Activated naive CD8-positive, alpha-beta T cell treated with anti-CD3 and anti-CD28 coated beads, Interleukin-2, amount 50 U/mL, for 24 hours (primary cell): ENCODE measurements around the gene AK9.
"Not testable (repeated sequence)": the region's sequence is repeated elsewhere in the genome, so short reads cannot be mapped to it uniquely, and the experiment has no call there.

Experiments
- ATAC-seq: fragments of 150-1000 bp; cut with Tn5 transposase; one replicate; pipeline ENCODE4 v1.10.0; 2021
- DNase-seq: peaks from one replicate; pipeline ENCODE4 v3.0.0; 2021
- H3K27ac Mint-ChIP-seq: one replicate; pipeline ENCODE4 v1.8.0; 2021; ENCODE audit warnings: mild to moderate bottlenecking, mixed read lengths
- H3K27me3 Mint-ChIP-seq: one replicate; pipeline ENCODE4 v1.8.0; 2021; ENCODE audit warnings: mixed read lengths
- H3K36me3 Mint-ChIP-seq: one replicate; pipeline ENCODE4 v1.8.0; 2021; ENCODE audit warnings: low read depth, mixed read lengths
- H3K4me1 Mint-ChIP-seq: one replicate; pipeline ENCODE4 v1.8.0; 2021; ENCODE audit warnings: mixed read lengths
- H3K4me3 Mint-ChIP-seq: one replicate; pipeline ENCODE4 v1.8.0; 2021; ENCODE audit warnings: mild to moderate bottlenecking, moderate library complexity, mixed read lengths
- H3K9me3 Mint-ChIP-seq: one replicate; pipeline ENCODE4 v1.8.0; 2021; ENCODE audit warnings: mixed read lengths

The AK9 gene

GRCh38 chr6:109523478-109523877 is 167.5 kb downstream of the AK9 start:
- Mint-ChIP-seq H3K4me3 (no peak overlapping the region), H3K27ac (no peak overlapping the region), H3K36me3 (peaks cover 6% of the 10 kb centered on the region), H3K4me1 (no peaks in the 10 kb centered on the region), H3K27me3 (no peaks in the 10 kb centered on the region), H3K9me3 (no peaks in the 10 kb centered on the region)
- DNase-seq (no peak), ATAC-seq (no peak)

- Mint-ChIP-seq H3K27ac (no peak overlapping the region), H3K36me3 (peaks cover 6% of the 10 kb centered on the region), H3K9me3 (no peaks in the 10 kb centered on the region), H3K4me3 (no peak overlapping the region), H3K4me1 (peaks cover 14% of the 10 kb centered on the region), H3K27me3 (no peaks in the 10 kb centered on the region)
- DNase-seq (no peak), ATAC-seq (no peak)
These were observed 169.9 kb downstream of the AK9 start for GRCh38 chr6:109521080-109521479.

GRCh38 chr6:109519647-109520046 is 171.4 kb downstream of the AK9 start:
- peaks cover 28% of the 10 kb centered on the region for H3K4me1 Mint-ChIP-seq
- not testable (repeated sequence) for H3K27me3 Mint-ChIP-seq, H3K27ac Mint-ChIP-seq, H3K4me3 Mint-ChIP-seq, H3K36me3 Mint-ChIP-seq, ATAC-seq, H3K9me3 Mint-ChIP-seq, DNase-seq

DNA sequence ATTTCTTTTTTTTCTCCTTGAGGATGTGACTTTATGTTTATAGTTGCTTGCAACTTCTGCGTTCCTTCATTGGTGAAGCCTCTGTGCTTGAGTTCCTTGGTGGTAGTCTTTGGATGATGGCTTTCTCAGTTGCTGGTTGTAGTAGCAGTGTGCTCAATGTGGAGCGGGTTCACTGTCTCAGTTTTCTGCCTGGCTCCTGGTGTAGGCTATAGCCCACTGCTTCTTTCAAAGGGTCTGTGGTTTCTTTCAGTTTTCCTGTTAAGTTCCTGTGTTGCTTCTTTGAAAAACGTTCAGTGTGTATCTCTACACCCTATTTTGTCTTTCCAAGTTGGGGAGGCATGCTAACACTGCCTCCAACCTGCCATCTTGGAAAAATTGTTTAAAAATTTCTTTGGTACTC is 174.1 kb downstream of the AK9 start:
- DNase-seq: no peak
- Mint-ChIP-seq H3K36me3 (peaks cover 2% of the 10 kb centered on the region), H3K27me3 (no peaks in the 10 kb centered on the region), H3K27ac (peak overlapping the region; percentile 36), H3K4me3 (peak overlapping the region; percentile 12), H3K9me3 (no peaks in the 10 kb centered on the region), H3K4me1 (peaks cover 32% of the 10 kb centered on the region)
- ATAC-seq: no peak

GRCh38 chr6:109515781-109516409 is 175.1 kb downstream of the AK9 start:
- Mint-ChIP-seq H3K27ac (peak overlapping the region; percentile 47), H3K4me1 (peaks cover 32% of the 10 kb centered on the region), H3K9me3 (no peaks in the 10 kb centered on the region), H3K27me3 (no peaks in the 10 kb centered on the region), H3K36me3 (peaks cover 2% of the 10 kb centered on the region), H3K4me3 (peak overlapping the region; percentile 13)
- ATAC-seq (peak; percentile 52), DNase-seq (no peak)

DNA sequence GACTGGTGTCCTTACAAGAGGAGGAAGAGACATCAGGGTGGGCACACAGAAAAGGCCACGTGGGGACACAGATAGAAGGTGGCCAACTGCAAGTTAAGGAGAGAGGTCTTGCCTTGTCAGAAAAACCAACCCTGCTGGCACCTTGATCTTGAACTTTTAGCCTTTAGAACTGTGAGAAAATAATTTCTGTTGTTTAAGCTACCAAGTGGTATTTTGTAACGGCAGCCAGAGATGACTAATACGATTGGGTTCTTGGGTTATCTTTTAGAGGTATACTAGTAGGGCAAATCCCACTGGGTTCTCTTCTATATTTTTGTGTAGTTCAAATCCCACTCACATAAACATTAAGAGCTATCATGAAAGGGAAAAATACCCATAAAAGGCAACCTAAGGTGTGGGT is 176.1 kb downstream of the AK9 start:
- no peak for ATAC-seq
- Mint-ChIP-seq H3K27me3 (no peaks in the 10 kb centered on the region), H3K4me3 (peak overlapping the region; percentile 13), H3K4me1 (peaks cover 32% of the 10 kb centered on the region), H3K36me3 (peaks cover 2% of the 10 kb centered on the region), H3K27ac (peak overlapping the region; percentile 47), H3K9me3 (no peaks in the 10 kb centered on the region)
- no peak for DNase-seq

GRCh38 chr6:109513571-109514071 is 177.4 kb downstream of the AK9 start:
- Mint-ChIP-seq H3K4me1 (peaks cover 32% of the 10 kb centered on the region), H3K4me3 (no peak overlapping the region), H3K36me3 (peaks cover 2% of the 10 kb centered on the region), H3K27ac (no peak overlapping the region), H3K27me3 (no peaks in the 10 kb centered on the region), H3K9me3 (no peaks in the 10 kb centered on the region)
- DNase-seq (no peak), ATAC-seq (no peak)

GRCh38 chr6:109512271-109512817 is 178.7 kb downstream of the AK9 start:
- Mint-ChIP-seq H3K27me3 (no peaks in the 10 kb centered on the region), H3K4me1 (peaks cover 31% of the 10 kb centered on the region), H3K27ac (no peak overlapping the region), H3K9me3 (no peaks in the 10 kb centered on the region), H3K36me3 (peaks cover 2% of the 10 kb centered on the region), H3K4me3 (no peak overlapping the region)
- DNase-seq (no peak), ATAC-seq (no peak)

- no peak overlapping the region for H3K4me3 Mint-ChIP-seq
- no peak overlapping the region for H3K27ac Mint-ChIP-seq
- ATAC-seq: no peak
- no peaks in the 10 kb centered on the region for H3K9me3 Mint-ChIP-seq
- peaks cover 2% of the 10 kb centered on the region for H3K36me3 Mint-ChIP-seq
- peaks cover 25% of the 10 kb centered on the region for H3K4me1 Mint-ChIP-seq
- DNase-seq: no peak
- H3K27me3 Mint-ChIP-seq: no peaks in the 10 kb centered on the region
These were observed 179.2 kb downstream of the AK9 start for GRCh38 chr6:109511832-109512231.

- Mint-ChIP-seq H3K4me3 (no peak overlapping the region), H3K4me1 (peaks cover 11% of the 10 kb centered on the region), H3K36me3 (peaks cover under 1% of the 10 kb centered on the region), H3K27me3 (no peaks in the 10 kb centered on the region), H3K9me3 (no peaks in the 10 kb centered on the region), H3K27ac (no peak overlapping the region)
- DNase-seq (no peak), ATAC-seq (no peak)
These were observed 180.6 kb downstream of the AK9 start for GRCh38 chr6:109510358-109510757.

DNA sequence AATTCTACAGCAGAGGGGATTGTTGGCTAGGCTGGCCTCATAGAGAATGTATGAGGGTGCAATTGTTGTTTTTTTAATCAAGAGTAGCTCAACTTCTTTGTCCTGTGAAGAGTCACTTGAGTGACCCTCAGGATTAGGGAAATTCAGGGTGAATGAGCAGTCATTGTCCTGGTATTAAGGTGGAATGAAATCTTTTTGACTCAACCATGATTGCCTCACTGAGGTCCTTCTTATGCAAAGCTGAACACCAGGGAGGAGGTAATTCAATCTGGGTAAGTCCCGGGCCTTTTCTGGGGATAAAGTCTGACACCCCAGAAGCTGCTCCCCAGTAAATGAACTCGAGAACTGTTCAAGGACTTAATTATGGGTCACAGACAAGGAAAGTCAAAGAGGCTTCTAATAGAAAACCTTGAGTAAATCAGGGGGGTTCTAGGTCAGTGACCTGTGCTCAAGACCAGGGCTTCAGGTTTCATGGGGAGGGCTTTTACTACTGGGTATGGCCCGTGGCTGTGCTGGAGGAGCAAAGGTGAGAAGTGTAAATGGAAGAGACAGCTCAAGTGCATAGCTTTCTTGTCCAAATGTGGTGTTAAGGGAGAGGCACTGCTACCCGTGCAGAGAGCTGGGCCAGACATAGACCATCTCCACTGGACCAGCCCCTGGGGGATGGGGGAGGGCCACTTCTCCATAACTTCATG is 182.7 kb downstream of the AK9 start:
- Mint-ChIP-seq H3K27me3 (no peaks in the 10 kb centered on the region), H3K27ac (no peak overlapping the region), H3K4me1 (no peaks in the 10 kb centered on the region), H3K36me3 (no peaks in the 10 kb centered on the region), H3K4me3 (no peak overlapping the region), H3K9me3 (no peaks in the 10 kb centered on the region)
- DNase-seq (no peak), ATAC-seq (no peak)

- no peaks in the 10 kb centered on the region for H3K4me1 Mint-ChIP-seq
- DNase-seq (no peak), ATAC-seq (no peak)
- no peaks in the 10 kb centered on the region for H3K27me3 Mint-ChIP-seq
- no peaks in the 10 kb centered on the region for H3K9me3 Mint-ChIP-seq
- H3K27ac Mint-ChIP-seq: no peak overlapping the region
- no peaks in the 10 kb centered on the region for H3K36me3 Mint-ChIP-seq
- H3K4me3 Mint-ChIP-seq: no peak overlapping the region
These were observed 183.4 kb downstream of the AK9 start for GRCh38 chr6:109507490-109508072.

DNA sequence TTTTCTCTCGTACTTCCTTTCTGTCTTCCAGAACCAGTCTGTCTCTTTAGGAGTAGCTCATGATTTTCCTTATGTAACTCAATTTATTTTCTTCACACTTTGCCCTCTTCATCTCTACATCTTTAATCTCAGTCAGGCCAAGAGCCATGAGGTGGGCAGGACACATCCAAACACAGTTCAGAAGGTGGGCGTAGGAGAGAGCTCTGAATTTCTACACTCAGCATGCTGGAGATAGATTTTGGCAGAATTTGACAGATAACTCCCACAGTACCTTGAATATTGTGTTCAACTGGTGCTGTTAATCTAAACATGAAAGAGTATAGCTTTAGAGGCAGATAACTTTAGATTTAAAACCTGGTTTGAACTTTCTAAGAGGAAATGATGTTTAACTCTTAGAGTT is 184.2 kb downstream of the AK9 start:
- H3K4me3 Mint-ChIP-seq: no peak overlapping the region
- H3K4me1 Mint-ChIP-seq: no peaks in the 10 kb centered on the region
- no peak for ATAC-seq
- no peaks in the 10 kb centered on the region for H3K36me3 Mint-ChIP-seq
- H3K27me3 Mint-ChIP-seq: no peaks in the 10 kb centered on the region
- no peak overlapping the region for H3K27ac Mint-ChIP-seq
- DNase-seq: no peak
- H3K9me3 Mint-ChIP-seq: no peaks in the 10 kb centered on the region

- Mint-ChIP-seq H3K4me1 (no peaks in the 10 kb centered on the region), H3K4me3 (no peak overlapping the region), H3K36me3 (no peaks in the 10 kb centered on the region), H3K9me3 (no peaks in the 10 kb centered on the region), H3K27ac (no peak overlapping the region), H3K27me3 (no peaks in the 10 kb centered on the region)
- no peak for DNase-seq
- no peak for ATAC-seq
These were observed 184.7 kb downstream of the AK9 start for GRCh38 chr6:109506314-109506713.
